Kidney capillary endothelial cell (primary cell): Measurements from ENCODE around the gene WNT9A.

Source experiments
- DNase-seq: peaks from one replicate; pipeline ENCODE4 v3.0.0-alpha.2; 2018; ENCODE audit warnings: low spot score

The WNT9A gene

GRCh38 chr1:227924168-227924832 is 23.4 kb downstream of the WNT9A start:
- no peak for DNase-seq

DNA sequence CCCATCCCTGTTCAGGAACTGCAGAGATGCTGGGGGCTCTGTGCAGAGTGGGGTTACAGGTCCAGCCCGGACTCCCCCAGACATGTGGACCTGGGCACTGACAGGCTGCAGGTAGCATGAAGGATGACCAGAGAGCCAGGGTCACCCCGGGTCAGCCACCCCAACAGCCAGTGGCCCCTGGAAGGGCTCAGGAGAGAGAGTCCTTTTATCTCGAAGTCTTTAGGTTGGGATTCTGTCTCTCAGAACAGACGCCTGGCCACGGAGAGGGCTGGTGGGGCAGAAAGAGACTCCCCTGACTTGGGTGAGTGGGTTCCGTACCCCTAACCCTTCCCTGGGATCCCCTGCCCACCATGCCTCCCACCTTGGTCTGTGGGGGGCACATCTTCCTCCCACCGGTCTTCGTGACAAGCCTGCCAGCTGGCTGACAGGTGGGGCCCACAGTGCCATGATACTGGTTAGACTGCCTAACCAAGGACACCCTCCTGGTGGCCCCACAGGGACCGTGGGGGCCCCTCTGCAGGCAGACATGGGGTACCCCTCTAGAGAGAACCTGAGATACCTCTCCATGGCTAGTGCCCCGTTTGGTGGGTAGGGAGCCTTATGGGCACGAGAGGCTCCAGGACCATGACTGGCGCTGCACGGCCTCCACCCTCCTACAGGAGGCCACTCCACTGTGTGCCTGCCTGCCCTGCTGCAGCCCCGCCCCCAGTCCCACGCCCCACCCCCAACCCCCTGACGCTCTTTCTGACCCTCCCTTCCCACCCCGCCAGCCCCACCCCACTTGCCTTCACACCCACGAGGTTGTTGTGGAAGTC is 24.2 kb downstream of the WNT9A start:
- no peak for DNase-seq

DNA sequence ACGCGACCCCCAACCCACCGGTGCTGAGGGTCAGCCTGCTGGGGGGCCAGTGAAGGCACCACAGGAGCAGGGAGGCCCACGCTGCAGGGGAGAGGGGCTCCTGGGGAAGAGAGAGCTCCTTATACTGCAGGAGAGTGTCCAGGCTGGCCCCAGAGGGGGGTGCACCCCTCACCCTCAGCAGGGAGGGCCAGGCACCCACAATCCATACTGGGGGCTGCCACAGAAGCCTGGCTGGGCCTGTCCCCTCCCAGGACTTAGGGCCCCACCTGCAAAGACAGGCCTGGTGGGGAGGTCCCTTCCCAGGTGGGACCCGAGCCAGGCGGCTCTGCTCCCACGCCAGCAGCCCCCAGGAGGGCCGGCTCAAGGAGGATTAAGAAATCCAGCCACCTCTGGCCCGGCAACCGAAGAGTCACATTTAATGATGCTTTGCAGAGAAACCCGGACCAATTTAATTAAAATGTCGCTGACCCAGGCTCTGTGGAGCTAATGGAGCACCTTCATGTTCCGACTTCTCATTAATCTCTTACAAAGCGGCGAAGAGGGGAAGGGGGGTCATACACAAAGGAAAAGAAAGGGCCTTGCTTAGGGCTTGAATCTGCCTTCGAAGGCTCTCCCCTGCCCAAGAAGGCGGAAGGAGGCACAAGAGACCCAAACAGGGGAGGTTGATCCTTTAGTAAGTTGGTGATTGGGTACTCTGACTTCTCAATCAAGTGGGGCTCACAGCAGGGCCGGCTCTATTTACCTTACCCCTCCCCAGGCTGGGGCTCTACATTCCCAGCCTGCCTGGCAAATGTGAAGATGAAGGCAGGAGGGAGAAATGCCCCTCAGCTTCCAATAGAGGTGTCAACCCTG is 25.0 kb downstream of the WNT9A start:
- no peak for DNase-seq

DNA sequence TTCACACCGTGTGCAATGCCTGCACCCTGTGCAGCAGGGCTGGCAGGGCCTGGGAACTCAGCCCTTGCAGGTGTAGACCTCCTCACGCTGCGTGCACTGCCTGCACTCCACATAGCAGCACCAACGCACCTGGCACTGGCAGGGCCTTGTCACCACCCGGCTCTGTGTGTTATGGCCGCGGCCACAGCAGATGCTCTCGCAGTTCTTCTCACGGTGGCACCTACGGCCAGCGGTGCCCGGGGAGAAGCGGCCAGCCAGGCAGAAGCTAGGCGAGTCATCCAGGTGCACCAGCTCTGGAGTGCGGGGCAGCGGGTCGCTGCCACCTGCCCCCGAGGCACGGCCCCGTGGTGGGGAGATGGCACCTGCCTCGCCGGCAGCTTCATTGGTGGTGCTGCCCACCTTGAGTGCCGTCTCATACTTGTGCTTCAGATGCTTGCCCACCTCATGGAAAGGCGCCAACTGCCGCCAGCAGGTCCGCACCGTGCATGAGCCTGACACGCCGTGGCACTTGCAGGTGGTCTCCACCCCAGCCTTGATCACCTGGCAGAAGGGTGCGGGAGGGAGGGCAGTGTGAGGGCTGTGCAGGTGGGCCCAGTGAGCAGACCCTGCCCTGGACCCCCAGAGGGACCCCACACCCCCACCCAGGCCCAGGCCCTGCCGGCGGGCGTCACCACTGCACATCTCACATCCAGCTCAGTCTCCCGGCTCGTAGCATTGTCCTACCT is 26.1 kb downstream of the WNT9A start:
- no peak for DNase-seq

DNA sequence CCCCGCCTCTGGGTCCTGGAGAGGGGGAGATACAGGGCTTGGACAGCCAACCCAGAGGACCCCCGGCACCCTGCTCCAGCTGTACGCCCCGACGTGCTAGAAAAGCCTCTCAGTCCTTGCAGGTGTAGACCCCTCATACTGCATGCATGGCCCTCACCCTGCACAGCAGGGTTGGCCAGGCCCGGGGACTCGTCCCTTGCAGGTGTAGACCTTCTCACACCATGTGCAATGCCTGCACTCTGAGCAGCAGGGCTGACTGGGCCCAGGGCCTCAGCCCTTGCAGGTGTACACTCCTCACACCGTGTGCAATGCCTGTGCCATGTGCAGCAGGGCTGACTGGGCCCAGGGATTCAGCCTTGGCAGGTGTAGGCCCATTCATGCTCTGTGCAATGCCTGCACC is 26.8 kb downstream of the WNT9A start:
- no peak for DNase-seq

- no peak for DNase-seq
Observed at GRCh38 chr1:227920426-227920825, 27.3 kb downstream of the WNT9A start.

- DNase-seq, result no peak
Observed at GRCh38 chr1:227919906-227920305, 27.8 kb downstream of the WNT9A start.

GRCh38 chr1:227918736-227919135 is 29.0 kb downstream of the WNT9A start:
- no peak for DNase-seq

DNA sequence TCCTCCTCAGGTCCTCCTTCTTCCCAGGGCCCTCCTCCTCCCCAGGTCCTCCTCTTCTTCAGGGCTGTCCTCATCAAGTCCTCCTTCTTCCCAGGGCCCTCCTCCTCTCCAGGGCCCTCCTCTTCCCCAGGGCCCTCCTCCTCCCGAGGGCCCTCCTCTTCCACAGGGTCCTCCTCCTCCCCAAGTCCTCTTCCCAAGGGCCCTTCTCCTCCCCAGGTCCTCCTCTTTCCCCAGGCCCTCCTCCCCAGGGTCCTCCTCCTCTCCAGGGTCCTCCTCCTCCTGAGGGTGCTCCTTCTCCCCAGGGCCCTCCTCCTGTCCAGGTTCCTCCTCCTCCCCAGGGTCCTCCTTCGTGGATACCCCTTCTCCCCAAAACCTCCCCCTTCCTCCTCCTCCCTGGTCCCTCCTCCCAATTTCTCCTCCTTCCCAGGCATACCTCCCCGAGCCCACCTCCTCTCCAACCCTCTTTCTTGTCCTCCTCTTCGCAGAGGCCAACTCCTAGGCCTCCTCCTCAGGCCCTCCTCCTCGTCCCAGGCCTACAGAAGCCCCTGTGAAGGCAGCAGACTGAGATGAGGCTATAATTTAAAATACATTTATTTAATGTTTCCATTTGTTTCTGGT is 29.5 kb downstream of the WNT9A start:
- DNase-seq, result no peak

DNA sequence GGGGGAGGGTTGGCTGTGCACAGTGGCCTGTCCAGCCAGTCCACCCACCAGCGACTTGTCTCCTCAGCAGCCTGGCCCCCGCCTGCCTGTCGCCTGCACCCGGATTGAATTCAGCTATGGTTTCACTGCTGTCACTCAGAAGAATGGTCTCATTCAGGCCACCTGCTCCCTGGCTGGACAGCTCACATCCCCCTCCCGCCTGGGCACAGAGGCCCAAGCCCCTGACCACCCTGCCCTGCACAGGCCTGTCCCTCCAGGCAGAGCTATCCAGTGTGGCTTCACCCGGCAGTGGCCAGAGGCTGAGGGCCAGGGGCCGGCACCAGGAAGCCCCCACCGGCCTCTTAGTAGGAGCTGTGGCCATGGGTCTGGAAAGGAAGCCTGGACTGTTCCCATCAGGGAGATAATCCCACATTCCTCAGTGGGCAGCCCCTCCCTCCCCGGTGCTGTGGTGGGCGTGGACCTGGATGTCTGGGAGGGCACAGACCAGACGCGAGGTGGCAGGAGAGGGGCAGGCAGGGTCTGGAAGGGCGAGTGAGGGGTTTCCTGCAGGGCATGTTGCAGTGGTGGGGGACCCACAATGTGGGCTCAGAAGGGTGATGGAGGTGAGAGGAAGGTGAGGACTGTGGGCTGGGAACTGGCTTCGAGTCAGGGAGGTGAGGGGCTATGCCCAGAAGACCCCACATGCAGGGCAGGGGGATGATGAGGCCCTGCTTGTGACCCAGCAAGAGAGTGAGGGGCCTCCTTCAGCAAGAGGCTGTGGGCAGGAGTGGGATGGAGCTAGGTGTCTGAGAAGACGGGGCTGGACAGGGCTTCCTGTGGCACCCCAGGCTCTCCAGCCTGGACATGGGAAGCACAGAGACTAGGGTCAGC is 30.4 kb downstream of the WNT9A start:
- no peak for DNase-seq

DNA sequence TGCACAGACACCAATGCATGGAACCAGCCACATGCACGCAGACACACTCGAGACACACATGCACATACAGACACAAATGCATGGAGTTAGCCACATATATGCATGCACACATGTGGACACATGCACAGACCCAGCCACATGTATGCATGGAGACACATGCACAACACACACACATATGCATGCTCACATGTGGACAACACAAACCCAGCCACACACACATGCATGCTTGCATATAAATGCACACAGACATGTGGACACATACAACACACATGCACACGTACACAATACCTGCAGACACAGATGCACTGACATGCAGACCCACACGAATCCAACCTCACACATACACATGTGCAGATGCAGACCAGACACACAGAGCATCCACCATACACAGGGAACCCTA is 31.1 kb downstream of the WNT9A start:
- no peak for DNase-seq

- DNase-seq, result no peak
Observed at GRCh38 chr1:227915564-227916553, 31.9 kb downstream of the WNT9A start.

GRCh38 chr1:227914801-227915563 is 32.8 kb downstream of the WNT9A start:
- no peak for DNase-seq

GRCh38 chr1:227913764-227914721 is 33.7 kb downstream of the WNT9A start:
- no peak for DNase-seq

DNA sequence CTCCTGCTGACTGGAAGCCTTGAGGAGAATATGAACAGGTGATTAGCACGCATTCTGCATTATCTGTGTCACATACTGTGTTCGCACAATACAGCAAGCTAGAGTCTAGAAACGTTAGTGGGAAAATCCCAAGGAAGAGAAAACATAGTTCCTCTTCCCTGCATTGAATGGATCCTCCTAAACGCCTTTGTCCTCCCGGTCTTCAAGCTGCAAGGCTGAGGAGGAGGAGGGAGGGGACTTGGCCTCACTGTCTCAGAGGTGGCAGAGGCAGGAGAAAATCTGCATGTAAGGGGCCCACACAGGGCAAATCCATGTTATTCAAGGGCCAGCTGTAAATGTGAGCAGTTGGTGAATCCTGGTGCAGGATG is 34.4 kb downstream of the WNT9A start:
- DNase-seq, result no peak

DNA sequence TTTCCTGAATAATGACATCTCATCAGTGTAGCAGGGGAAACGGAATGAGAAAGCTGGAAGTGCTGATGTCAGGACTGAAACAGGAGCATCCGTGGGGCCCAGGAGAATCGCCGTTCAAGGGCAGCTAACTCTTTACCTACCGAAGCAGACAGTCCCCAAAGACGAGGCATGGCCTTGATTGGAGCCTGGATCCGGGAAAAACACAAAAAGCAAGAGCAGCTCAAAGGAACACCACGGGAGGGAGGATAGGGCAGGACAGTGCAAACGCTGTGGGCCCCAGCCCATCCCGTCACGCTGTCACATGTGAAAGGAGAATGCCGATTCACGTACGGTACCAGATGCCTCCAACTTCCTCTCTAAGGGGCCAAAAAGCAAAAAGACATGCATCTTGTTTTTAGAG is 34.9 kb downstream of the WNT9A start:
- DNase-seq, result no peak

DNA sequence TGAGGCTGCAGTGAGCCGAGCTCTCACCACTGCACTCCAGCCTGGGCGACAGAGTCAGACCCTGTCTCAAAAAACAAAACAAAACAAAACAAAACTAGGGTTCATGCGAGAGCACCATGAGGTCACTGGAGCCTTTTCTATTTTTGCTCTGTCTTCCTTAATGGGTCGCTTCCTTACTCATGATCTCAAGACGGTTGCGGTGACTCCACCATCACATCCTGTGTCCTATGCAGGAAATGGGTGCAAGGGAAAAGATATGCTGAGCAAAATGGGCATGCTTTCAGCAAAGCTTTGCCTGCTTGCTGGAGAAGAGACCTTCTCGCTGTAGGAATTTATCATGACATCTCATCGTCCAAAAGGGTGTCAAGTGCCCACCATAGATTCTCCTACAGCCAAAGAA is 36.4 kb downstream of the WNT9A start:
- peak; percentile 14 for DNase-seq
